ENCODE data around the gene MED25.

The MED25 gene

DNA sequence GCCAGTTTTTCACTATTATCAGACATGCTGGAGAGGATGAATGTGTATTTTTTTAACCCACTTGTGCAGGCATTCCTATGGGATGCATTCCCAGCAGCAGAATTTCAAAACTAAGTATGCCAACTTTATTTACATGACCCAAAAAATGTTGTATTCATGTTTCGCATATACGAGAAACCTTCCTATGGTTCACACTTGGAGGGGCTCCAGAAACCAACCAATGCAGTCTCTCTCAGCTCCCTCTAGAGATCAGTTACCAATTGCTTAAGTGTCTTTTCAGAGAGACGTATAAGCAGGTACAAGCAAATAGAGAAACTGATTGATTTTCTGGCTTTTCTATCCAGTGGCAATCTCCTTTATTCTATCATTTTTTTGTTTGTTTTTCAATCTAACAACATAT, 27.3 kb downstream of the MED25 start:
- Histone ChIP-seq H3K27ac (no peak overlapping the region), H4K20me1 (peaks cover 0 to 18% (median 0%) of the 10 kb centered on the region in 11 experiments; a peak in 2 of 22 replicates), H3K36me3 (peaks cover 6 to 18% (median 9%) of the 10 kb centered on the region in 11 experiments; a peak in 21 of 22 replicates), H3K9me3 (replicated peaks in 1 of 11) (peaks cover 0 to 14% (median 8%) of the 10 kb centered on the region in 11 experiments; a peak in 12 of 22 replicates), H3K9ac (no peak overlapping the region), H3K4me1 (peaks cover 31 to 54% (median 43%) of the 10 kb centered on the region in 10 experiments), H3K4me2 (no peak overlapping the region), H3K4me3 (no peak overlapping the region), H3K27me3 (no peaks in the 10 kb centered on the region)
- no peak for TF ChIP-seq Cebpa-rat (IDR thresholded peaks at IDR 0.05)

DNA sequence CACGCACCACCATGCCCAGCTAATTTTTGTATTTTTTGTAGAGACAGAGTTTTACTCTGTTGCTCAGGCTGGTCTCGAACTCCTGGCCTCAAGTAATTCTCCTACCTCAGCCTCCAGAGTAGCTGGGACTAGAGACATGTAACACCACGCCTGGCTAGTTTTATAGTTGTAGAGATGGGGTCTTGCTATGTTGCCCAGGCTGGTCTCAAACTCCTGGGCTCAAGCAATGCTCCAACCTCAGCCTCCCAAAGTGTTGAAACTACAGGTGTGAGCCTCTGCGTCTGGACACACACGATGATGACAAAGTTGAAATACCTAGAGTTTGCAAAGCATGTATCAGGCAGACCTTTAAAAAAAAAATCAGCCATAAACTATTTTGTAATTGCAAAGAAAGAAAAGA, 28.3 kb downstream of the MED25 start:
- Histone ChIP-seq H4K20me1 (peaks cover 0 to 18% (median 0%) of the 10 kb centered on the region in 11 experiments; a peak in 2 of 22 replicates), H3K4me2 (no peak overlapping the region), H3K27me3 (no peaks in the 10 kb centered on the region), H3K36me3 (peaks cover 0 to 10% (median 0%) of the 10 kb centered on the region in 11 experiments; a peak in 4 of 22 replicates), H3K27ac (no peak overlapping the region), H3K9me3 (replicated peaks in 1 of 11) (peaks cover 0 to 14% (median 8%) of the 10 kb centered on the region in 11 experiments; a peak in 12 of 22 replicates), H3K4me3 (no peak overlapping the region), H3K4me1 (peaks cover 31 to 53% (median 43%) of the 10 kb centered on the region in 10 experiments), H3K9ac (no peak overlapping the region)
- no peak for TF ChIP-seq Cebpa-rat (IDR thresholded peaks at IDR 0.05)

DNA sequence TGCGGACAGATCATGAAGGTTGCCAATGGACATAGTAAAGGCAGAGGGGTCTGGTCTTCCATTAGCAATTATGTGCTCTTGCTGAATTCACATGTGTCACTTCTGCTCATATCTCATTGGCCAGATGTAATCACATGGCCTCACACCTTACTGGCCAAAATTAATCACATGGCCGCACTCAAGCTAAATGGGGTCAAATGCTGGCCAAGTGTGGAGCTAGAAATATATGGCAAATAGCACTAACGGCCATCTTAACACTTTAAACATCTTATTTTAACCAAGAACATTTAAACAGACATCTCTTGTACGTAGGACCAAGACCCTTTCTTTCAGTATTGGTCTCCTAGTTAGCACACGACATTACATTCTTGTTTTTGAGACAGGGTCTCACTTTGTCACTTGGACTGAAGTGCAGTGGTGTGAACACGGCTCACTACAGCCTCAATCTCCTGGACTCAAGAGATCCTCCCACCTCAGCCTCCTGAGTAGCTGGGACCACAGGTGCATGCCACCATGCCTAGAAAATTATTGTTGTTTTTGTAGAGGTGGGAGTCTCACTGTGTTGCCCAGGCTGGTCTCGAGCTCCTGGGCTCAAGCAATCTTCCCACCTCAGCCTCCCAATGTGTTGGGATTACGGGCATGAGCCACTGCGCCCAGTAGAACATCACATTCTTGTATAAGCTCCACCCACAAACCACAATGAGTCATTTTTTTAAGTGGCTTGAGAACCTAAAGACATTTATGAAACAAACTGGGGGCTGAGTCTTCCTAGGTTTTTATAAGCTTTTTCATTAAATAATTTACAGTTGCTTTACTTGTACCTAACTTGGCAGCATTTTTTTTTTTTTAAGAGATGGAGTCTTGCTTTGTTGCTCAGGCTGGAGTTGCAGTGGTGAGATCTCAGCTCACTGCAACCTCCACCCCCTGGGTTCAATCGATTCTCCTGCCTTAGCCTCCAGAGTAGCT, 29.9 kb downstream of the MED25 start:
- Histone ChIP-seq H4K20me1 (peaks cover 12 to 31% (median 13%) of the 10 kb centered on the region in 11 experiments; a peak in 21 of 22 replicates), H3K4me1 (peaks cover 39 to 59% (median 47%) of the 10 kb centered on the region in 10 experiments), H3K27me3 (no peaks in the 10 kb centered on the region), H3K4me2 (peak overlapping the region in 9 of 11 experiments; percentile 23 to 73 (median 61); a peak in 16 of 22 replicates), H3K27ac (peak overlapping the region in 2 of 11 experiments; percentile 21 to 28; a peak in 1 of 22 replicates), H3K9me3 (replicated peaks in 1 of 11) (peaks cover 0 to 14% (median 8%) of the 10 kb centered on the region in 11 experiments; a peak in 12 of 22 replicates), H3K9ac (no peak overlapping the region), H3K4me3 (no peak overlapping the region), H3K36me3 (peaks cover 0 to 5% (median 0%) of the 10 kb centered on the region in 11 experiments; a peak in 2 of 22 replicates)
- no peak for TF ChIP-seq Cebpa-rat (IDR thresholded peaks at IDR 0.05)

DNA sequence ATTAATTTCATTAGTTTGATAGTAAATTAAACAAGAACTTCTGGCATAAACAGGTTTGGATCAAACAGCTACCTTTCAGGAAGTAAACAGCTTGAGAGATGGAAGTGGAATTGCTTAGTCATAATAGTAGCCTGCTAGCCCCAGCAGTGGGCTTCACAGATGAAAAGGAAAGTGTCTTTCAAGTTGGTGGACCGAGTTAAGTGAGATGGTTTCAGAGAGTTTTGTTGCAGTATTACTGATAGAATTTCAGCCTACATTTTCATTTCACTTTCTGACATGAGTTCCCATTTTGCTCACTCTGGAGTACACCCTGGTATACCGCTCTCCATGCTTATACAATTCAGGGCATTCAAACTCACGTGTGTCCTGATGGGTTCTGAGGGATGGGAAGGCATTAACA, 30.8 kb downstream of the MED25 start:
- Histone ChIP-seq H3K27ac (no peak overlapping the region), H3K27me3 (no peaks in the 10 kb centered on the region), H3K36me3 (peaks cover 0 to 5% (median 0%) of the 10 kb centered on the region in 11 experiments; a peak in 4 of 22 replicates), H3K4me1 (peaks cover 39 to 59% (median 49%) of the 10 kb centered on the region in 10 experiments), H3K9me3 (replicated peaks in 1 of 11) (peaks cover 0 to 14% (median 8%) of the 10 kb centered on the region in 11 experiments; a peak in 12 of 22 replicates), H4K20me1 (peaks cover 21 to 35% (median 22%) of the 10 kb centered on the region in 11 experiments), H3K9ac (no peak overlapping the region), H3K4me3 (no peak overlapping the region), H3K4me2 (peak overlapping the region in 8 of 11 experiments; percentile 23 to 73 (median 62); a peak in 11 of 22 replicates)
- no peak for TF ChIP-seq Cebpa-rat (IDR thresholded peaks at IDR 0.05)

DNA sequence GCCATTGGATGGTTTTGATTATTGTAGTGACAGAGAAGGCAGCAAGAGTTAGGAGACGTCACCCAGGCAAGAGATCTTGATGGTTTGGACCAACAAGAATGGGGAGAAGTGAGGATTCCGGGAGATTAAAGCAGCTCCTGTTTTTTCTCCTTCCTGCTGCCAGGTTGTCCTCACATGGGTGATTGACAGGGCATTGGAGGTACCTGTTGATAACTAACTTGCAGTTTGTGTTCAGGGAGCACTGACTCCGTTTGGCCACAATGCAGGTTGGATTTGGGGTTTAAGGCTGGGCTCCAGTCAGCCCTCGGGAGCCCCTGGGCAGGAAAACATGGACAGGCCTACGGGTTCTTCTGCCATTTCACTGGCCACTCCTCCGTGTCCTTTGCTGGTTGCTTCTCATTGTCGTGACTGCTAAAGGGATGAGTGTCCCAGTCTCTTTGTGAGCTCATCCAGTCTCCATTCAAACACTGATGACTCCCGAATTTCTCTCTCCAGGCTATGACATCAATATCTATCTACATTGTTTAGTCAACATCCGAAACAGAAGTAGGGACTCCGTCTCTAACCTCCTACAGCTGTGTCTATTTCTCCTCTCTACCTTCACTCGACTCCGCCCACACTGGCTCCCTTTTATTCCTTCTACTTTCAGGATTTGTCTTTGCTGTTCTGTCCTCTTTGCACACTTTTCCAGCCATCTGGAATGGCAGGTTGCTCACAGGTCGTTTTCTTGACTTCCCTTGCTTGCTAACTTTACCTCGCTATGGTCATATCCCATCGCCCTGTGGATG, 31.5 kb downstream of the MED25 start:
- Histone ChIP-seq H3K4me1 (peaks cover 40 to 58% (median 49%) of the 10 kb centered on the region in 10 experiments), H3K9ac (peak overlapping the region in 5 of 11 experiments; percentile 87 to 97 (median 93); a peak in 8 of 22 replicates), H3K36me3 (peaks cover 0 to 11% (median 7%) of the 10 kb centered on the region in 11 experiments; a peak in 15 of 22 replicates), H3K9me3 (replicated peaks in 1 of 11) (peaks cover 0 to 14% (median 8%) of the 10 kb centered on the region in 11 experiments; a peak in 12 of 22 replicates), H4K20me1 (peaks cover 28 to 35% (median 29%) of the 10 kb centered on the region in 11 experiments), H3K4me2 (peak overlapping the region; percentile 56 to 92 (median 83)), H3K27ac (peak overlapping the region in 7 of 11 experiments; percentile 88 to 96 (median 91); a peak in 4 of 22 replicates), H3K27me3 (no peaks in the 10 kb centered on the region), H3K4me3 (peak overlapping the region in 7 of 10 experiments; percentile 89 to 99 (median 97); a peak in 8 of 20 replicates)
- TF ChIP-seq Cebpa-rat (IDR thresholded peaks at IDR 0.05), result no peak

DNA sequence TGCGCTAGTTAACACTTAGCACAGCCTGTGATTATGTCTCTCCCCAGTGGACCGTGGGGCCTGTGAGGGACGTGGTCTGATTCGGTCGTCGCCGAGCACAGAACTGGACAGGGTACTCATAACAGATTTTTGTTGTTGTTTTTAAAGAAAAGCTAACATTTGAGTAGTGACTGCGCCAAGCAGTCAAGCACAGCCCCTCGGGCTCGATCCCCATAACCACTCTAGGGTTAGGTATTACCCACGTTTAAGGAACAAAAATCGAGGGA, 32.1 kb downstream of the MED25 start:
- H3K27me3 ChIP-seq, result no peaks in the 10 kb centered on the region
- peaks cover 31 to 41% (median 34%) of the 10 kb centered on the region in 11 experiments for H4K20me1 ChIP-seq
- peaks cover 3 to 16% (median 11%) of the 10 kb centered on the region in 11 experiments; a peak in 20 of 22 replicates for H3K36me3 ChIP-seq
- peaks cover 0 to 14% (median 8%) of the 10 kb centered on the region in 11 experiments; a peak in 12 of 22 replicates for H3K9me3 ChIP-seq (replicated peaks in 1 of 11)
- peak overlapping the region; percentile 83 to 99 (median 96) for H3K4me3 ChIP-seq
- peaks cover 40 to 56% (median 49%) of the 10 kb centered on the region in 10 experiments for H3K4me1 ChIP-seq
- TF ChIP-seq Cebpa-rat (IDR thresholded peaks at IDR 0.05), result no peak
- peak overlapping the region; percentile 87 to 99 (median 94) for H3K9ac ChIP-seq
- H3K27ac ChIP-seq, result peak overlapping the region; percentile 88 to 97 (median 92); a peak in 19 of 22 replicates
- peak overlapping the region; percentile 56 to 92 (median 83) for H3K4me2 ChIP-seq

DNA sequence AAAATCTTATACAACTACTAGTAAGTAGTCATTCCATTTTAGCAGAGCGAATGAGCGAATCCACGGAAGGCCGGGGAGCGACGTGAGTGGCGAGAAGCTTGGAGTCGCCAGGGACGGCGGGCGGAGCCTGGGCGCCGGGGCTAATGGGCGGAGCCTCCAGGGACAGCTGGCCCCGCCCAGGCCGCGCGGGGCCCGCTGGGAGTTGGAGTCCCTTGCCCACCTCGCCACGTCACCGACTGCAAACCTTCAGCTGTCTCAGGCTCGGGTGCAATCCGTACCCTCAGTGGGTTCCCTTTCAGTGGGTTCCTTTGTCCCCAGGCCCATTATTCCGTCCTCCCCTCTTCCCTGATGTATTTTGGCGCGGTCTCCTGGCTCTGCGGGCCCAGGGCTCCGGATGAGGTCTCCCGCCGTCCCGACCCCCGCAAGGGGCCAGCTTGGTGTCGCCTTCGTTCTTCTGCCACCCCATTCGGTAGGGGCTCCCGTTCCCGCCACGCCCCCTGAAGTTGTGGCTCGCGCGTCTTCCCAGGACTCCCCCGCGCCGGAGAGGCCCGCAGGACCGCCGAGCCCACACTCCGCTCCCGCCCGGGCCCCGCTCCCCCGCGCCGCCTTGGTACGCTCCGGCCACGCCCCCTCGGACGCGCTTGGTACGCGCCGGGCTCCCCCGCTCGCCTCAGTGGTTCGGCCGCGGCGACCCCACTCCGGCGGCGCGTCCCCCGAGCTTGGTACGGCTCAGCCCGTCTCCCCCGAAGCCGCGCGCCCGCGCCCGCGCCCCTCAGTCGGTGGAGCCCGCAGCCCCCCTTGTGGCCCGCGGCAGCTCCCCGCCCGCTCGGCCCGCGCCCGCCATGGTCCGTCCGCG, 32.6 kb downstream of the MED25 start, which contains the start of gene PTOV1:
PTOV1 (plus strand) TSS at position 673 of the 856 bp plus-strand sequence.
- peaks cover 0 to 14% (median 8%) of the 10 kb centered on the region in 11 experiments; a peak in 12 of 22 replicates for H3K9me3 ChIP-seq (replicated peaks in 1 of 11)
- H3K9ac ChIP-seq, result peak within 1 kb of the TSS; percentile 87 to 99 (median 94)
- no peak for TF ChIP-seq Cebpa-rat (IDR thresholded peaks at IDR 0.05)
- H3K27me3 ChIP-seq, result no peaks in the 10 kb centered on the region
- H3K4me1 ChIP-seq, result peaks cover 40 to 59% (median 49%) of the 10 kb centered on the region in 10 experiments
- H3K27ac ChIP-seq, result peak within 1 kb of the TSS; percentile 88 to 97 (median 92)
- peak within 1 kb of the TSS; percentile 83 to 99 (median 96) for H3K4me3 ChIP-seq
- peaks cover 37 to 46% (median 40%) of the 10 kb centered on the region in 11 experiments for H4K20me1 ChIP-seq
- peaks cover 9 to 22% (median 17%) of the 10 kb centered on the region in 11 experiments; a peak in 20 of 22 replicates for H3K36me3 ChIP-seq
- H3K4me2 ChIP-seq, result peak within 1 kb of the TSS; percentile 91 to 100 (median 98)

Measured in BLaER1 treated with 17β-estradiol and CSF1 and Interleukin-3, amounts not matched to agents 10 nM and 100 nM (cell line).